ENCODE data around the gene CDC37L1. TPM values are rescaled to one million over a fixed set of nuclear protein-coding genes. Genes with fewer than 3 reads are reported as not detected.
"Not testable (repeated sequence)": the region's sequence is repeated elsewhere in the genome, so short reads cannot be mapped to it uniquely, and the experiment has no call there.

CDC37L1 gene
- total RNA-seq, 1 donor from 2014 or later, result 10.7 TPM

DNA sequence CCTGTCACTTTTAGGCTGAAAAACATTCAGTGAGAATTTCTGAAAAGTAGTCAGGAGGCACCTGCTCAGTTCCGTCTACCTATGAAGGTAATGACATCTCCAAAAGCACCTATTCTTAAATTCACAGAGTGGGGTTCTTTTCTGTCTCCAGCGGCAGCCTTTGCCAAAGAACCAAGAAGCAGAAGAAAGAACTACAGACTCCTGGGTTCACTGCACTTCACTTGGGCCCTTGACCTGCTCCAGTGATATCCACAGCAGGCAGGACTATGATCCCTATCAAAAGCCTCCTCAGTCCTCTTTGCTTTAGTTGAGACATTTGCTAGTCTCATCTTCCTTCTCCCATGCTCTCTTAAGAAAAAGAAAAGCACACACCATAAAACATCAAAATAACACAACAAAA, 37.0 kb upstream of the CDC37L1 start:
- Mint-ChIP-seq H3K9me3 (ENCODE audit: unreplicated experiment) (no peaks in the 10 kb centered on the region), H3K4me1 (ENCODE audit: unreplicated experiment) (peaks cover 3% of the 10 kb centered on the region), H3K36me3 (ENCODE audit: low read depth, unreplicated experiment) (no peaks in the 10 kb centered on the region), H3K4me3 (ENCODE audit: unreplicated experiment) (no peak overlapping the region), H3K27me3 (ENCODE audit: unreplicated experiment) (peaks cover 3% of the 10 kb centered on the region), H3K27ac (ENCODE audit: unreplicated experiment) (no peak overlapping the region)
- DNase-seq (ENCODE audit: low spot score), result no peak
- TF ChIP-seq, protein P1, sequence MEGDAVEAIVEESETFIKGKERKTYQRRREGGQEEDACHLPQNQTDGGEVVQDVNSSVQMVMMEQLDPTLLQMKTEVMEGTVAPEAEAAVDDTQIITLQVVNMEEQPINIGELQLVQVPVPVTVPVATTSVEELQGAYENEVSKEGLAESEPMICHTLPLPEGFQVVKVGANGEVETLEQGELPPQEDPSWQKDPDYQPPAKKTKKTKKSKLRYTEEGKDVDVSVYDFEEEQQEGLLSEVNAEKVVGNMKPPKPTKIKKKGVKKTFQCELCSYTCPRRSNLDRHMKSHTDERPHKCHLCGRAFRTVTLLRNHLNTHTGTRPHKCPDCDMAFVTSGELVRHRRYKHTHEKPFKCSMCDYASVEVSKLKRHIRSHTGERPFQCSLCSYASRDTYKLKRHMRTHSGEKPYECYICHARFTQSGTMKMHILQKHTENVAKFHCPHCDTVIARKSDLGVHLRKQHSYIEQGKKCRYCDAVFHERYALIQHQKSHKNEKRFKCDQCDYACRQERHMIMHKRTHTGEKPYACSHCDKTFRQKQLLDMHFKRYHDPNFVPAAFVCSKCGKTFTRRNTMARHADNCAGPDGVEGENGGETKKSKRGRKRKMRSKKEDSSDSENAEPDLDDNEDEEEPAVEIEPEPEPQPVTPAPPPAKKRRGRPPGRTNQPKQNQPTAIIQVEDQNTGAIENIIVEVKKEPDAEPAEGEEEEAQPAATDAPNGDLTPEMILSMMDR (IDR thresholded peaks at IDR 0.05; ENCODE audit: unreplicated experiment), result no peak

DNA sequence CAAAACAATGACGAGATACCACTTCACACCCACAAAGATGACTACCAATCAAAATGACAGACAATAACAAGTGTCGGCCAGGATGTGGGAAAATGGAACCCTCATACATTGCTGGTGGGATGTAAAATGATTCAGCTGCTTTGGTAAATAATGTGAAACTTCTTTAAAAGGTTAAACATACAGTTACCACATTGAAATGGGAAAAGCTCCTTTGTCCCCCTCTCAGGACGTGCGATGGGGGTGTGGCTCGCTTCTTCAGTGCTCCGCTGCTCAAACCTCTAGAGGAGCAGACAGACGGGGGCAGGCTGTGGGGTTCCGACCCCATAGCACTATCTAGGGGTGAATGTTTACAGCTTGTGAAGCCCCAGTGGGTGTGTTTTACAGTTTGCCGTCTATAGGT, 25.3 kb upstream of the CDC37L1 start:
- TF ChIP-seq, protein P1 (IDR thresholded peaks at IDR 0.05; ENCODE audit: unreplicated experiment), result no peak
- Mint-ChIP-seq H3K27ac (ENCODE audit: unreplicated experiment) (no peak overlapping the region), H3K4me3 (ENCODE audit: unreplicated experiment) (no peak overlapping the region), H3K36me3 (ENCODE audit: low read depth, unreplicated experiment) (peaks cover 3% of the 10 kb centered on the region), H3K9me3 (ENCODE audit: unreplicated experiment) (no peaks in the 10 kb centered on the region), H3K27me3 (ENCODE audit: unreplicated experiment) (no peaks in the 10 kb centered on the region), H3K4me1 (ENCODE audit: unreplicated experiment) (no peaks in the 10 kb centered on the region)
- DNase-seq (ENCODE audit: low spot score), result no peak

DNA sequence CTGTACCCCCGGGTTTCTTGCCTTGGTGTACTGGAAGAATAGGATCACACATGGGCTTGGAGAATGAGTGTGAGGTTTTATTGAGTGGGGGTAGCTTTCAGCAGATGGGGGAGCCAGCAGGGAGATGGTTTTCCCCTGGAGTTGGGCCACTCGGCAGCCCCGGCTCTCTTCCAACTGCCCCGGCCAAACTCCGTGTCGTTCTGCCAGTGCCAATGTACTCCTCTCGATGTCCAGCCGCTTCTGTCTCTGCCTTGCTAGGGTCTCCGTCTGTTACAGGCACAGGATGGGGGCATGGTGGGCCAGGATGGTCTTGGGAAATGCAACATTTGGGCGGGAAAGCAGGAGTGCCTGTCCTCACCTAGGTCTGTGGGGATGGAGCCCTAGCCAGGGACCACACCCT, 24.8 kb upstream of the CDC37L1 start:
- no peak overlapping the region for H3K4me3 Mint-ChIP-seq (ENCODE audit: unreplicated experiment)
- TF ChIP-seq, protein P1 (IDR thresholded peaks at IDR 0.05; ENCODE audit: unreplicated experiment), result no peak
- no peak overlapping the region for H3K27ac Mint-ChIP-seq (ENCODE audit: unreplicated experiment)

DNA sequence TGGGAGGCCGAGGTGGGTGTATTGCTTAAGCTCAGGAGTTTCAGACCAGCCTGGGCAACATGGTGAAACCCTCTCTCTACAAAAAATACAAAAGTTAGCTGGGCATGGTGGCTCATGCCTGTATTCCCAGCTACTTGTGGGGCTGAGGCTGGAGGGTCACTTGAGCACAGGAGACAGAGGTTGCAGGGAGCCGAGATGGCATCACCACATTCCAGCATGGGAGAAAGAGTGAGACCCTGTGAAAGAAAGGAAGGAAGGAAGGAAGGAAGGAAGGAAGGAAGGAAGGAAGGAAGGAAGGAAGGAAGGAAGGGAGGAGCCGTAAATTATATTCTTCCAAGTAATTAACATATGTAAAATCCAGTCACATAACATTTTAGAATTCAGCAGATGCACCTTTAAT, 23.2 kb upstream of the CDC37L1 start:
- H3K4me1 Mint-ChIP-seq (ENCODE audit: unreplicated experiment); H3K9me3 Mint-ChIP-seq (ENCODE audit: unreplicated experiment); H3K4me3 Mint-ChIP-seq (ENCODE audit: unreplicated experiment); H3K27ac Mint-ChIP-seq (ENCODE audit: unreplicated experiment); DNase-seq (ENCODE audit: low spot score); H3K27me3 Mint-ChIP-seq (ENCODE audit: unreplicated experiment); H3K36me3 Mint-ChIP-seq (ENCODE audit: low read depth, unreplicated experiment): not testable (repeated sequence)

More for the DNA sequence above, 24.8 kb upstream of the CDC37L1 start:
- H3K27me3 Mint-ChIP-seq (ENCODE audit: unreplicated experiment), result no peaks in the 10 kb centered on the region
- H3K9me3 Mint-ChIP-seq (ENCODE audit: unreplicated experiment), result no peaks in the 10 kb centered on the region
- H3K36me3 Mint-ChIP-seq (ENCODE audit: low read depth, unreplicated experiment), result peaks cover 3% of the 10 kb centered on the region
- DNase-seq (ENCODE audit: low spot score), result no peak
- H3K4me1 Mint-ChIP-seq (ENCODE audit: unreplicated experiment), result no peaks in the 10 kb centered on the region

DNA sequence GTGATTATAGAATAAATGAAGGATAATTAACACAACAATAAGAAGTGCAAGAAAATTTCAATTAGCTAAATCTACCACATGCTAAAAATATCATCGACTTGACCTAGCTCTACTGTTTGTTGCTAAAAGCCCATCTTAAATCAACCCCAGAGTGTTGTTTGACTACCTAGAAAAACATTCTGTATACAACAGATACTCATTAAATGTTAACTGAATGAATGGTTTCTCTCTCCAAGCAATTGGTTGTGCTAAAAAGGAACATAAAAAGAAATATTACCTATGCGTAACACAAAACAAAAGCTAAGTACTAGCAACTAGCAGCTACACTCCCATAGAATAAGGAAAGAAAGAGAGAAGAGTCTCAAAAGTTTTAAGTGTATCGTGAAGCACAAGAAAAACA, 22.7 kb upstream of the CDC37L1 start:
- H3K4me1 Mint-ChIP-seq (ENCODE audit: unreplicated experiment), result no peaks in the 10 kb centered on the region
- no peak overlapping the region for H3K27ac Mint-ChIP-seq (ENCODE audit: unreplicated experiment)
- TF ChIP-seq, protein P1 (IDR thresholded peaks at IDR 0.05; ENCODE audit: unreplicated experiment), result no peak
- no peak for DNase-seq (ENCODE audit: low spot score)
- H3K9me3 Mint-ChIP-seq (ENCODE audit: unreplicated experiment), result no peaks in the 10 kb centered on the region
- H3K4me3 Mint-ChIP-seq (ENCODE audit: unreplicated experiment), result peak overlapping the region; percentile 15
- peaks cover 2% of the 10 kb centered on the region for H3K27me3 Mint-ChIP-seq (ENCODE audit: unreplicated experiment)
- peaks cover 6% of the 10 kb centered on the region for H3K36me3 Mint-ChIP-seq (ENCODE audit: low read depth, unreplicated experiment)

Measured in endothelial cell (in vitro differentiated cells).